ENCODE data around the gene ORC3. TPM values are rescaled to one million over a fixed set of nuclear protein-coding genes. Genes with fewer than 3 reads are reported as not detected.

ORC3 gene
- total and polyA plus RNA-seq, 2 donors (not counting 3 experiments of a cell fraction or from before 2014, with no cell fraction given) = 9.2 to 17.9 TPM

- H3K9ac ChIP-seq (replicated peaks; ENCODE audit: extremely low read depth, insufficient read depth, low read length) = no peak overlapping the region
- CTCF ChIA-PET = no interaction called here
- no peaks in the 10 kb centered on the region for H3K9me1 ChIP-seq (replicated peaks; ENCODE audit: control insufficient read depth, extremely low read depth, insufficient read depth, low read length)
- H3K79me2 ChIP-seq (ENCODE audit: control insufficient read depth, insufficient read depth, low read length) = peaks cover 68% of the 10 kb centered on the region
- H3K27me3 ChIP-seq (ENCODE audit: control insufficient read depth in 2 of 2, insufficient read depth in 2 of 2, low read length in 2 of 2) = no peaks in the 10 kb centered on the region
- H3K4me3 ChIP-seq (replicated peaks in 1 of 3; ENCODE audit: insufficient read depth in 1 of 3, low read depth in 1 of 3, low read length in 3 of 3) = no peak overlapping the region
- H3K4me1 ChIP-seq (ENCODE audit: control insufficient read depth, extremely low read depth, insufficient read depth, low read length) = peaks cover 26% of the 10 kb centered on the region
- no peaks in the 10 kb centered on the region for H3K9me3 ChIP-seq (replicated peaks; ENCODE audit: control insufficient read depth, insufficient read depth, low read length)
- H3K27ac ChIP-seq (ENCODE audit: insufficient read depth, low read depth, low read length) = no peak overlapping the region
- TF ChIP-seq CTCF (IDR thresholded peaks at IDR 0.05; ENCODE audit: extremely low read depth in 1 of 2, insufficient read depth in 1 of 2, low read depth in 1 of 2, low read length in 2 of 2) (no peak), GATA2 (IDR thresholded peaks at IDR 0.05; ENCODE audit: insufficient read depth, insufficient read length, low read depth, low read length) (no peak), MYC (IDR thresholded peaks at IDR 0.05; ENCODE audit: low read depth, low read length) (no peak), JUN (IDR thresholded peaks at IDR 0.05; ENCODE audit: borderline replicate concordance, insufficient read depth, insufficient read length, low read depth) (no peak), EZH2 (IDR thresholded peaks at IDR 0.05; ENCODE audit: borderline replicate concordance, low read depth, low read length, severe bottlenecking) (no peak), MAX (IDR thresholded peaks at IDR 0.05; ENCODE audit: insufficient read depth, insufficient read length) (no peak), FOS (IDR thresholded peaks at IDR 0.05; ENCODE audit: borderline replicate concordance, insufficient read depth, low read length) (no peak), POLR2A (IDR thresholded peaks at IDR 0.05; ENCODE audit: low read depth, low read length) (no peak), POLR2AphosphoS5 (IDR thresholded peaks at IDR 0.05; ENCODE audit: insufficient read depth, low read depth, low read length) (no peak)
- no peak overlapping the region for H2AFZ ChIP-seq (ENCODE audit: low read depth, low read length)
- peak overlapping the region; percentile 52 for H3K4me2 ChIP-seq (ENCODE audit: insufficient read depth, low read length)
- intact Hi-C loops (cut with micrococcal nuclease) = no loop called here
- POLR2A ChIA-PET = no interaction called here
- dilution Hi-C loops (cut with MboI; ENCODE audit: extremely low pct_ligation_motif_present, low sequenced_read_pairs) = no loop called here
- H4K20me1 ChIP-seq (replicated peaks; ENCODE audit: control insufficient read depth, extremely low read depth, insufficient read depth, low read length) = no peaks in the 10 kb centered on the region
- H3K36me3 ChIP-seq (ENCODE audit: control insufficient read depth in 2 of 2, extremely low read depth in 1 of 2, insufficient read depth in 2 of 2, low read length in 2 of 2) = peaks cover 0 to 1% of the 10 kb centered on the region in 2 experiments
- DNase-seq (ENCODE audit: low read depth, low spot score) (no peak), FAIRE-seq (no peak)
- no TSS peak for BruUV-seq (replicated peaks)
Observed at GRCh38 chr6:87575423-87575822, 14.5 kb upstream of the ORC3 start.
